Measurements from ENCODE around the gene ELF2. TPM values are rescaled to one million over a fixed set of nuclear protein-coding genes. Genes with fewer than 3 reads are reported as not detected.

The ELF2 gene
- polyA plus RNA-seq, 3 donors, result 14.0 to 34.3 (median 18.9) TPM

- Histone ChIP-seq H4K20me1 (ENCODE audit: insufficient read depth, low read length) (peaks cover 51% of the 10 kb centered on the region), H3K9ac (ENCODE audit: insufficient read depth, low read length, poor library complexity, severe bottlenecking) (no peak overlapping the region), H3K4me3 (replicated peaks in 1 of 3; ENCODE audit: low read depth in 2 of 3, low read length in 3 of 3) (no peak overlapping the region), H3K4me2 (replicated peaks; ENCODE audit: extremely low read depth, low read length, poor library complexity, severe bottlenecking) (no peak overlapping the region), H3K4me1 (ENCODE audit: control insufficient read depth in 1 of 2, insufficient read depth in 2 of 2, low read length in 2 of 2) (no peaks in the 10 kb centered on the region), H3K9me3 (replicated peaks in 1 of 2; ENCODE audit: control insufficient read depth in 1 of 2, insufficient read depth in 1 of 2, low read length in 2 of 2) (no peaks in the 10 kb centered on the region), H3K36me3 (replicated peaks in 1 of 2; ENCODE audit: control insufficient read depth in 1 of 2, insufficient read depth in 2 of 2, low read length in 2 of 2) (peaks cover 12 to 70% of the 10 kb centered on the region in 2 donors), H3K79me2 (ENCODE audit: insufficient read depth, low read length) (peaks cover 16% of the 10 kb centered on the region), H3K27me3 (ENCODE audit: control insufficient read depth in 2 of 2, insufficient read depth in 2 of 2, low read length in 2 of 2) (no peaks in the 10 kb centered on the region), H2AFZ (ENCODE audit: insufficient read depth, low read depth, low read length, poor library complexity, severe bottlenecking) (no peak overlapping the region), H3K27ac (ENCODE audit: low read depth in 1 of 2, low read length in 2 of 2) (no peak overlapping the region)
- Mint-ChIP-seq H3K9me3 (peaks cover 0 to 1% (median 0%) of the 10 kb centered on the region in 7 donors), H3K4me1 (peaks cover 3% of the 10 kb centered on the region), H3K4me3 (no peak overlapping the region), H3K36me3 (peaks cover 29 to 50% of the 10 kb centered on the region in 2 donors), H3K27ac (no peak overlapping the region), H3K27me3 (ENCODE audit: low read depth in 3 of 3) (no peaks in the 10 kb centered on the region)
- no peak for DNase-seq
- 100% methylated on average over 2 of the region's 3 CpGs for WGBS (ENCODE audit: insufficient coverage)
- no peak for TF ChIP-seq CTCF (IDR thresholded peaks at IDR 0.05)
- intact Hi-C loops (cut with micrococcal nuclease), result no loop called here
These were observed 47.8 kb downstream of the ELF2 start for GRCh38 chr4:139129206-139129605.

- H3K4me3 Mint-ChIP-seq, result no peak overlapping the region
- Histone ChIP-seq H3K4me2 (replicated peaks; ENCODE audit: extremely low read depth, low read length, poor library complexity, severe bottlenecking) (no peak overlapping the region), H3K27ac (ENCODE audit: low read depth in 1 of 2, low read length in 2 of 2) (no peak overlapping the region), H2AFZ (ENCODE audit: insufficient read depth, low read depth, low read length, poor library complexity, severe bottlenecking) (no peak overlapping the region), H4K20me1 (ENCODE audit: insufficient read depth, low read length) (peaks cover 44% of the 10 kb centered on the region), H3K4me1 (ENCODE audit: control insufficient read depth in 1 of 2, insufficient read depth in 2 of 2, low read length in 2 of 2) (no peaks in the 10 kb centered on the region), H3K79me2 (ENCODE audit: insufficient read depth, low read length) (peaks cover 19% of the 10 kb centered on the region), H3K4me3 (replicated peaks in 1 of 3; ENCODE audit: low read depth in 2 of 3, low read length in 3 of 3) (no peak overlapping the region), H3K9me3 (replicated peaks in 1 of 2; ENCODE audit: control insufficient read depth in 1 of 2, insufficient read depth in 1 of 2, low read length in 2 of 2) (no peaks in the 10 kb centered on the region), H3K36me3 (replicated peaks in 1 of 2; ENCODE audit: control insufficient read depth in 1 of 2, insufficient read depth in 2 of 2, low read length in 2 of 2) (peaks cover 14 to 74% of the 10 kb centered on the region in 2 donors), H3K9ac (ENCODE audit: insufficient read depth, low read length, poor library complexity, severe bottlenecking) (no peak overlapping the region), H3K27me3 (ENCODE audit: control insufficient read depth in 2 of 2, insufficient read depth in 2 of 2, low read length in 2 of 2) (no peaks in the 10 kb centered on the region)
- H3K4me1 Mint-ChIP-seq, result peaks cover 3% of the 10 kb centered on the region
- peaks cover 31 to 55% of the 10 kb centered on the region in 2 donors for H3K36me3 Mint-ChIP-seq
- no peaks in the 10 kb centered on the region for H3K27me3 Mint-ChIP-seq (ENCODE audit: low read depth in 3 of 3)
- no peak overlapping the region for H3K27ac Mint-ChIP-seq
- no peak for DNase-seq
- no peaks in the 10 kb centered on the region for H3K9me3 Mint-ChIP-seq
- intact Hi-C loops (cut with micrococcal nuclease), result no loop called here
- WGBS (ENCODE audit: insufficient coverage), result 92% methylated on average over 3 of the region's 3 CpGs
- TF ChIP-seq CTCF (IDR thresholded peaks at IDR 0.05), result no peak
These were observed 50.1 kb downstream of the ELF2 start for GRCh38 chr4:139126898-139127297.
